GOT3 (cell line): ENCODE data around the gene VSIG10.
A peak's percentile ranks its signal among the peaks of the same experiment; 100 is the strongest.
"Not testable (repeated sequence)": the region's sequence is repeated elsewhere in the genome, so short reads cannot be mapped to it uniquely, and the experiment has no call there.

Experiments used
- DNase-seq: peaks from one replicate; lab custom pipeline; 2025; ENCODE audit warnings: mixed read lengths; lab: John Stamatoyannopoulos, UW

VSIG10 gene

GRCh38 chr12:118032188-118032587, 71.6 kb downstream of the VSIG10 start:
- no peak for DNase-seq

GRCh38 chr12:118029166-118029565, 74.6 kb downstream of the VSIG10 start:
- DNase-seq, result no peak

- DNase-seq, result no peak
These were observed 78.6 kb downstream of the VSIG10 start for GRCh38 chr12:118025168-118025567.

GRCh38 chr12:118023301-118023860, 80.4 kb downstream of the VSIG10 start:
- no peak for DNase-seq

GRCh38 chr12:118022728-118023109, 81.1 kb downstream of the VSIG10 start:
- no peak for DNase-seq

GRCh38 chr12:118022097-118022727, 81.6 kb downstream of the VSIG10 start:
- not testable (repeated sequence) for DNase-seq

GRCh38 chr12:118020036-118020435, 83.8 kb downstream of the VSIG10 start:
- no peak for DNase-seq

GRCh38 chr12:118017926-118018325, 85.9 kb downstream of the VSIG10 start:
- DNase-seq, result no peak

- DNase-seq, result peak; percentile 87
These were observed 87.2 kb downstream of the VSIG10 start, which contains the start of gene RFC5 for GRCh38 chr12:118016424-118017264. Gene RFC5 (plus strand): TSS chr12:118016703. CDS start chr12:118016828, 125 bp downstream.

GRCh38 chr12:118015944-118016343, 87.9 kb downstream of the VSIG10 start:
- DNase-seq, result no peak

- no peak for DNase-seq
These were observed 88.5 kb downstream of the VSIG10 start for GRCh38 chr12:118015306-118015705.
